Adipocyte (in vitro differentiated cells): ENCODE data around the gene FGGY.
"Not testable (repeated sequence)": the region's sequence is repeated elsewhere in the genome, so short reads cannot be mapped to it uniquely, and the experiment has no call there.

Source experiments
- DNase-seq: peaks from one replicate; pipeline ENCODE4 v3.0.0-alpha.2; 2015; ENCODE audit warnings: low read depth
- H3K27me3 ChIP-seq: replicated peaks from 2 replicates; pipeline ENCODE4 v1.7.0; 2013; ENCODE audit warnings: mild to moderate bottlenecking, low read length, moderate library complexity; ENCODE audit not compliant: control insufficient read depth, insufficient read depth
- H3K36me3 ChIP-seq: 2 replicates; pipeline ENCODE4 v1.7.0; 2013; ENCODE audit warnings: low read length, mild to moderate bottlenecking, moderate library complexity; ENCODE audit not compliant: control insufficient read depth, insufficient read depth, severe bottlenecking
- H3K4me1 ChIP-seq: 2 replicates; pipeline ENCODE4 v1.7.0; 2013; ENCODE audit warnings: mild to moderate bottlenecking, low read length, moderate library complexity; ENCODE audit not compliant: control insufficient read depth, insufficient read depth
- H3K4me3 ChIP-seq: 2 replicates; pipeline ENCODE4 v1.7.0; 2013; ENCODE audit warnings: mild to moderate bottlenecking, low read length, moderate library complexity
- H3K9ac ChIP-seq: 2 replicates; pipeline ENCODE4 v1.7.0; 2013; ENCODE audit warnings: mild to moderate bottlenecking, low read length, moderate library complexity
- H3K9me3 ChIP-seq: 2 replicates; pipeline ENCODE4 v1.7.0; 2013; ENCODE audit warnings: mild to moderate bottlenecking, low read length, moderate library complexity; ENCODE audit not compliant: control insufficient read depth

Gene FGGY

GRCh38 chr1:59521456-59521855 is 224.6 kb downstream of the FGGY start:
- Histone ChIP-seq H3K4me3 (peak overlapping the region; percentile 4), H3K9ac (peak overlapping the region; percentile 52), H3K4me1 (peaks cover 28% of the 10 kb centered on the region), H3K36me3 (no peaks in the 10 kb centered on the region), H3K27me3 (no peaks in the 10 kb centered on the region), H3K9me3 (no peaks in the 10 kb centered on the region)
- no peak for DNase-seq

DNA sequence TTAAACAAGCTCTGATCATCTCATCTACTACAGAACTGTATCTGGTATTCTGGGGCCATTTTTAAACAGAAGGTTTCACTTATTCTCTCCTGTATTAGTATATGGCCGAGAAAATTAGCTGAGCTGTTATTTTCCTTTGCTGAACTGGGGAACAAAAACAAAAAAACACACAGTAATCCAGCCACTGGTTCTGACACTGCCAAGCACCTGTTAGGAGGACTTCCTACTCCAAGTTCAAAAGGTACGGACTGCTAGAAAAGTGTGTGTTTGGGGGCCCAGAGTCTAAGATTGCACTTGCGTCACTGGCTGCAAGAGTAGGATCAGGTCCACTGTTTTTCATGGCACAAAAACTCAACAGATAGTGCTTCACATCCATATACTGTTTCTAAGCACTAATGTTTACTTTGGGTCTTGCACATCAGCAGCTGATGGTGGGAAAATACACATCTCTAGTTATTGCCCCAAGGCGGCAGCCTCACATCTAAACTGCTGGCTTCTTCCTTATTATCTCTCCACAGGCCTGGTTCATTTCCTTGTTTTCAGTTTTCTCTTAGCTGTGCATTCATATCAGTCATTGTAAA is 226.1 kb downstream of the FGGY start:
- DNase-seq = no peak
- H3K36me3 ChIP-seq = no peaks in the 10 kb centered on the region

DNA sequence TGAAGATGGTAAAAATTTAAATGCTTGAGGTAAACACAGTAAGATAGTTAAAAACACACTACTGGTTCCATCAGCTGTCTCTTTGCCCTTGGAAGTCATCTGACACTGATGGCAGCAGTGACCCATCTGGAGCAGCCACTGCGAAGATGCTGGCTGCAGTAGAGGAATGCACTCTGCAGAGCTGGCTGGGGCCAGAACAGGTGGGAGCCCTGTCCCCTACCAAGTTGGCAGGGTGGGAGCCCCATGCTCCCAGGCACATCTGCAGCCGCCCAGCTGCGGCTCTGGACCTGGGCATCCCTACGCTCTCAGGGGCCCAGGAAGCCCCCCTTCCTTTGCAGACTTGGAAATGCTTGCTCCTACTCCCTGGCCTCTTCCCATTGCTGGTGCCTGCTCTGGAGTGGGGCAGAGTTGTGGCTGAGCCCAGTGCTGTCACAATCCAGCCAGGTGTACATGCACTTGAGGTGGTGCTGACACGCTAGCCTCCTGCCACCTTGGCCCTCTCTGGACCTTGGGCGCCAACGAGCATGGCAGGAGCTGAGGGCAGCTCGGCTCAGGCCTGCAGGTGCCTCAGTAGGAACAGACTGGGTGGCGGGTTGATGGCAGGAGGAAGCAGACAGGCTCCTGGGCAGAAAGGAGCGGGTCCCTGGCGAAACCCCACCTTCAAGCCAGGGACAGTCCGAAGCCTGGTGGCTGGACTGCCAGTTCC is 227.0 kb downstream of the FGGY start:
- H3K4me1 ChIP-seq = peaks cover 21% of the 10 kb centered on the region
- H3K27me3 ChIP-seq = no peaks in the 10 kb centered on the region
- H3K9ac ChIP-seq = no peak overlapping the region
- no peaks in the 10 kb centered on the region for H3K9me3 ChIP-seq
- no peak overlapping the region for H3K4me3 ChIP-seq
- no peak for DNase-seq
- no peaks in the 10 kb centered on the region for H3K36me3 ChIP-seq

More for the DNA sequence above, 226.1 kb downstream of the FGGY start:
- Histone ChIP-seq H3K4me1 (peaks cover 21% of the 10 kb centered on the region), H3K4me3 (no peak overlapping the region), H3K9ac (no peak overlapping the region), H3K27me3 (no peaks in the 10 kb centered on the region), H3K9me3 (no peaks in the 10 kb centered on the region)

GRCh38 chr1:59526240-59526639 is 229.3 kb downstream of the FGGY start:
- H3K9me3 ChIP-seq = no peaks in the 10 kb centered on the region
- H3K4me3 ChIP-seq = no peak overlapping the region
- no peak overlapping the region for H3K9ac ChIP-seq
- no peaks in the 10 kb centered on the region for H3K36me3 ChIP-seq
- peaks cover 6% of the 10 kb centered on the region for H3K4me1 ChIP-seq
- H3K27me3 ChIP-seq = no peaks in the 10 kb centered on the region
- DNase-seq = peak; percentile 21

GRCh38 chr1:59528471-59528870 is 231.6 kb downstream of the FGGY start:
- Histone ChIP-seq H3K9me3 (no peaks in the 10 kb centered on the region), H3K4me1 (no peaks in the 10 kb centered on the region), H3K36me3 (no peaks in the 10 kb centered on the region), H3K9ac (no peak overlapping the region), H3K4me3 (no peak overlapping the region), H3K27me3 (no peaks in the 10 kb centered on the region)
- DNase-seq = no peak

GRCh38 chr1:59528900-59529299 is 232.0 kb downstream of the FGGY start:
- H3K4me3 ChIP-seq = no peak overlapping the region
- DNase-seq = no peak
- H3K27me3 ChIP-seq = no peaks in the 10 kb centered on the region
- H3K36me3 ChIP-seq = no peaks in the 10 kb centered on the region
- H3K4me1 ChIP-seq = no peaks in the 10 kb centered on the region
- H3K9ac ChIP-seq = no peak overlapping the region
- no peaks in the 10 kb centered on the region for H3K9me3 ChIP-seq

GRCh38 chr1:59530119-59530518 is 233.2 kb downstream of the FGGY start:
- Histone ChIP-seq H3K36me3 (no peaks in the 10 kb centered on the region), H3K9me3 (no peaks in the 10 kb centered on the region), H3K4me1 (no peaks in the 10 kb centered on the region), H3K4me3 (no peak overlapping the region), H3K27me3 (no peaks in the 10 kb centered on the region), H3K9ac (no peak overlapping the region)
- DNase-seq = no peak

DNA sequence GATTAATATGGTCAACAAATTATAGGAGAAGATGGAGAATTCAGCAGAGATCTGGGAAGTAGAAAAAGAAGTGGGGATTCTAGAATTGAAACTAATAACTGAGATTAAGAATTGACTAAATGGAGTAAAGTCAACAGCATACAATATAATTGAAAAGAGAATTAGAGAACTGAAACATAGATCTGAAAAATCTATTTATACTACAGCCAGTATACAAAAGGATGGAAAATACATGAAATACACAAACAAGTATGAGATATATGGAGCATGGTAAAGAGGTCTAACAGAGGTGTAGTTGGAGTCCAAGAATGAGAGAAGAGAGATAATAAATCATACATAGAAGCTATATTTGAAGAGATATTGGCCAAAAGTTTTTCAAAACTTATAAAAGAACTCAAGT is 235.2 kb downstream of the FGGY start:
- no peaks in the 10 kb centered on the region for H3K27me3 ChIP-seq
- no peak overlapping the region for H3K4me3 ChIP-seq
- no peak overlapping the region for H3K9ac ChIP-seq
- no peaks in the 10 kb centered on the region for H3K4me1 ChIP-seq
- H3K36me3 ChIP-seq = no peaks in the 10 kb centered on the region
- no peaks in the 10 kb centered on the region for H3K9me3 ChIP-seq
- no peak for DNase-seq

DNA sequence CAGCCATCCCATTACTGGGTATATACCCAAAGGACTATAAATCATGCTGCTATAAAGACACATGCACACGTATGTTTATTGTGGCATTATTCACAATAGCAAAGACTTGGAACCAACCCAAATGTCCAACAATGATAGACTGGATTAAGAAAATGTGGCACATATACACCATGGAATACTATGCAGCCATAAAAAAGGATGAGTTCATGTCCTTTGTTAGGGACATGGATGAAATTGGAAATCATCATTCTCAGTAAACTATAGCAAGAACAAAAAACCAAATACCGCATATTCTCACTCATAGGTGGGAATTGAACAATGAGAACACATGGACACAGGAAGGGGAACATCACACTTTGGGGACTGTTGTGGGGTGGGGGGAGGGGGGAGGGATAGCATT is 241.6 kb downstream of the FGGY start:
- not testable (repeated sequence) for H3K36me3 ChIP-seq, H3K9me3 ChIP-seq, H3K4me3 ChIP-seq, H3K4me1 ChIP-seq, DNase-seq, H3K27me3 ChIP-seq, H3K9ac ChIP-seq

DNA sequence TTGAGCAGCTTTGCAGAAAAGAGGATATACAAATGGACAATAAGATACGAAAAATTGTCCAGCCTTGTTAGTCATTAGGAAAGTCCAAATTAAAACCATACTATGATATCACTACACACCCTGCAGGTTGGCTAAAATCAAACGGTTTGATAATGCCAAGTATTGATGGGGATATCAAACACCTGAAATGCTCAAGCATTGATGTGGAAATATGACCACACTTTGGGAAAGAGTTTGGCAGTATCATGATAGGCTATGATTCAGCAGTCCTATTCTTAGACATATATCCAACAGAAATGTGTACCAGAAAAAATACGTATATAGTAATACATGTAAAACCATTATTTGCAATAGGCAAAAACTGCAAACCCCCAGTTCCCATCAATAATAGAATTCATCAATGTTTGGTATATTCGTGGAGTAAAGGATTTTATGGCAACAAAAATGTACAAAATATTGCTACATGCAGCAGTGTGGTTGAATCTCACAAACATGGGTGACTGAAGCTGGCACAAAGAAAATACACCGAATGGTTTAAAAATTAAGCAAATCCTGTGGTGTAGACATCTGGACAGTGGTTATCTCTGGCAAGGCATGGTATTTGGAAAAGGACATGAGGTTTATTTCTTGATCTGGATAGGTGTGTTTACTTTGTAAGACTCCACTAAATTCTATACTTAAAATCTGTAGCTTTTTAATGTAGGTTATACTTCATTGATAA is 243.2 kb downstream of the FGGY start:
- Histone ChIP-seq H3K9me3 (no peaks in the 10 kb centered on the region), H3K4me3 (no peak overlapping the region), H3K4me1 (no peaks in the 10 kb centered on the region), H3K27me3 (no peaks in the 10 kb centered on the region), H3K36me3 (no peaks in the 10 kb centered on the region), H3K9ac (no peak overlapping the region)
- DNase-seq = no peak

- DNase-seq = no peak
- Histone ChIP-seq H3K27me3 (no peaks in the 10 kb centered on the region), H3K36me3 (no peaks in the 10 kb centered on the region), H3K4me1 (no peaks in the 10 kb centered on the region), H3K9ac (no peak overlapping the region), H3K4me3 (no peak overlapping the region), H3K9me3 (no peaks in the 10 kb centered on the region)
These were observed 244.3 kb downstream of the FGGY start for GRCh38 chr1:59541161-59541560.
